Jurkat, Clone E6-1 (cell line): ENCODE results near the gene GCC1.
"Not testable (repeated sequence)": the region's sequence is repeated elsewhere in the genome, so short reads cannot be mapped to it uniquely, and the experiment has no call there.

ENCODE experiments used
- DNase-seq: peaks from one replicate; pipeline ENCODE4 v3.0.0-alpha.2; 2011; ENCODE audit warnings: low read depth, low spot score
- H3K4me3 ChIP-seq: 2 replicates; pipeline ENCODE4 v1.5.1; 2011; ENCODE audit warnings: mild to moderate bottlenecking, low read length, control low read depth, moderate library complexity

GCC1 gene

DNA sequence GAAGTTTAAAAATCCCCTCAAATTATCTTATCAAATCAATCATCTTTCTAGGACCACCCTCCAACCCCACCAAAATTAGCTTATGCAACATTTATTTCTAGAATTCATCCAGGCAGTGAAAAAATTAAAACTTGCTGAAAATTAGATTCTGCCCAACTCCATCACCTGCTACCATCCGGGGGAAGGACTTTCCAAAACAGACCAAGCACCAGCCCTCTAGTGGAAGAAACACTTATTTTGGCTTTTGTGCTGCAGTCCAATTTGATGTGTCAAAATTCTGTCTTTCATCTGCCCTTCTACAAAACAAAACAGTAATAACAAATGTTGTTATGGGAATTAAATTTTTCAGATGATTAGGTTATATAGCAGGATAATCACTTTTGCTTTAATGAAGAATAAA, 35.1 kb downstream of the GCC1 start:
- H3K4me3 ChIP-seq = no peak overlapping the region
- no peak for DNase-seq

DNA sequence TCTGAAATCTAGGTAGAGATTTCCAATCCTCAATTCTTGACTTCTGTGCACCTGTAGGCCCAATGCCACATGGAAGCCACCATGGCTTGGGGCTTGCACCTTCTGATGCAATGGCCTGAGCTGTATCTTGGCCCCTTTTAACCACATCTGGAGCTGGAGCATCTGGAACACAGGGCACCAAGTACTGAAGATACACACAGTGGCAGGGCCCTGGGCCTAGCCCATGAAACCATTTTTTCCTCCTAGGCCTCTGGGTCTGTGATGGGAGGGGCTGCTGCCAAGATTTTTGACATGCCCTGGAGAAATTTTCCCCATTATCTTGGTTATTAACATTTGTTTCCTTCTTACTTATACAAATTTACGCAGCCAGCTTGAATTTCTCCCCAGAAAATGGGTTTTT, 39.1 kb downstream of the GCC1 start:
- H3K4me3 ChIP-seq = no peak overlapping the region
- no peak for DNase-seq

DNA sequence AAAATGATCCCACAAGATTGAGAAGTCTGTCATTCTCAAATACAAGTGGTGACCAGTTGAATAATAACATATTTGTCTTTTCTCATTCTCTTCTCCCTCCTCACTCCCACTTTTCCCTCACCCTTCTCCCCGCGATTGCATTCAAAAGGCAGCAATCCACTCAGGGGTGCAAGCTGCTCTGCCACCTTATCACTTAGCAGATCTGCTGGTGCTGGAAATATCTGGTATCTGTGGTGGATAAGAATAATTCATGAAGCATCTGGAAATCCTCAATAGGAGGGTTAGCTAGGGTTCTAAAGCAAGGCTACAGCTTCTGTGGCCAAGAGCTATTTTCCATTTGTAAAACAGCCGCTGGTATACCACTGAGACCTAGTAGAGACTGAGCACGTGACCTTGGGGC, 43.8 kb downstream of the GCC1 start:
- no peak overlapping the region for H3K4me3 ChIP-seq
- no peak for DNase-seq

DNA sequence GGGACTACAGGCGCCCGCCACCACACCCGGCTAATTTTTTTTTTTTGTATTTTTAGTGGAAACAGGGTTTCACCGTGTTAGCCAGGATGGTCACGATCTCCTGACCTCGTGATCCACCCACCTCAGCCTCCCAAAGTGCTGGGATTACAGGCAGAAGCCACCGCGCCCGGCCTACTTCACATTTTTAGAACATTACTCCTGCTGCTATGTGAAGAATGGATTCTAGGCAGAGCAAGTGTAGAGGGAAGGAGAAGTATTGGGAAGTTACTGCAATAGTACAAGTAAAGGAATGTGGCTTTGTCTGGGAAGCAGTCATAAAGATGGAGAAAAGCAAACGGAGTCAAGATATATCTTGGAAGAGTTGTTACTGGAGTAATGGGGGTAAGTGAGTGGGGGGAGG, 44.9 kb downstream of the GCC1 start:
- H3K4me3 ChIP-seq, DNase-seq: not testable (repeated sequence)

DNA sequence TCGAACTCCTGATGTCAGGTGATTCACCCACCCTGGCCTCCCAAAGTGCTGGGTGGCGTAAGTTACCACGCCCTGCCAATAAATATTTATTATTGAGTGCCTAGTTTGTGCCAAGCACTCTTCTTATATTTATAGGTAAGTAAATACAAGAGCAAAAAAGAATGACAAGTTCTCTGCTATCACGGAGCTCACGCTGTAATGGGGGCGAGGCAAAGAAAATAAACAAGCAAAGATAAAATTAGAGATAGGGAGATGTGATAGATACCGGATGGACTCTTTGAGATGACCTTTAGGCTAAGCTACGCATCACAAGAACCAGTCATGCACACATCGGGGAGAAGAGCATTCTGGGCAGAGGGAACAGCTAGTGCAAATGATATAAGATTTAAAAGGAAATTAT, 46.3 kb downstream of the GCC1 start:
- DNase-seq = no peak
- no peak overlapping the region for H3K4me3 ChIP-seq

DNA sequence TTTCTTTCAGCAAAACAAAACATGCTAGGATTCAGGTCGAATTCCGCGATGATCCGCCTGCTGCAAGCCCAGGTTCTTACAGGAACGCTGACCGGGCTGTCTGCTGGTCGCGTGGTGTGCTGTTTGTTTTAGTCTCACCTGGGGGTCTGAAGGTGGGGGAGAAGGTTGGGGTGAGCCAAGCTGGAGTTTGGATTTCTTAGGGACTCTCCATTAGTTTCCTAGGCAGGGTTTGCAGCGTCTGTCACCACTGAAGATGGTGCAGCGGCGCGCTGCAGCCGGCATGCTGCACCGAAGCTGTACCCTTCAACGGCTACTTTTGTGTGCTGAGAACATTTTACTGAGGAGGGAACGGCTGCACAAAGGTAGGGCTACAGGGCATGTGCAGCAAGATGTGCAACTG, 48.7 kb downstream of the GCC1 start:
- no peak overlapping the region for H3K4me3 ChIP-seq
- DNase-seq = no peak

DNA sequence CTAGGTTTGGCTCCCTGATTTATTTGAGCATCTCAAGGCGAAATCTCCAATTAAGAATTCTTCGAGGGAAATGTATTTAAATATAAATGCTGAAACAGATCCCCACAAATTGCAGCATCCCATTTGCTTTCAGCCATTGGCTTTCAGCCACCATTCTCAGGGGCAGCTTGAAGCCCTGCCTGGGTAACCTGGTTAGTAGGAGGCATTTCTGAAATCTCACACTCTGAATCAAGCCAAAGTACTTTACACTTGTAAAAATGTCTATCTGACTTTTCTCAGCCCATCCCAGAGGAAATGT, 49.1 kb downstream of the GCC1 start:
- no peak overlapping the region for H3K4me3 ChIP-seq
- DNase-seq = no peak

DNA sequence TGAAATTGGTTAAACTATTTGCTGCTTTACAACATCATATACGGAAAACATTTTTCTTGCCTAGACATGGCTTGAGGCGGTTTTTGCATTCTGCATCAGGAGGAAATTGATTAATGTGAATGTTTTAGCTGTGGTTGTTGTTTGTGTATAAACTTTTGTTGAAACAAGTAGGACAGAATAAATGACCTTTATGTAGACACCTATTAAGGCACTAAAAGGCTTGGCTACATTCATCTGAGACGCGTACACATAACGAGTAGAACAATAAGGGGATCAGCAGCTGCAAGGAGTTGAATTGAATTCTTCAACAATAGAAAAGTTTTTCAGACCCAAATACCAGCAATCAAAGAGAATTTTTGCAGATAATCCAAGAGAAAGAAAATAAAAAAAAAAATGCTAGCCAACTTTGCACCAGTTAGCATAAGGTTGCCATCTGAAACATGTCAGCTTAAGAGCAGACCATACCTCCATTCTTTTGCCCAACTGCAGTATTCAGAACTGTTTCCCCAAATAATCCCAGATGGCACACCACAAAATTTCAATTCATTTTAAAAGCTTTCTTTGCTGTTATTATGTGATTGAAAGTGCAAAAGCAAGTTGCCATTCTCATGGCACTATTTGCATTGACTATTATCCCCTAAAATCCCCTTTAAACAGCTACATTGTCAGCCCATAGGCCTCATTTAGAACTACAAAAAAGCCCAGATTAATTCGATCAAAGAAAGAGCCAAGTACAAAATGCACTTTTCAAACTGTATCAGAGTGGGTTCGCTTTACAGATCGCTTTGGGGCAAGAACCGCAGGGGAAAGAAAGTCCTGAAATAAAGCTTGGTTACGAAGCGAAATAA, 49.6 kb downstream of the GCC1 start:
- no peak for DNase-seq
- no peak overlapping the region for H3K4me3 ChIP-seq

DNA sequence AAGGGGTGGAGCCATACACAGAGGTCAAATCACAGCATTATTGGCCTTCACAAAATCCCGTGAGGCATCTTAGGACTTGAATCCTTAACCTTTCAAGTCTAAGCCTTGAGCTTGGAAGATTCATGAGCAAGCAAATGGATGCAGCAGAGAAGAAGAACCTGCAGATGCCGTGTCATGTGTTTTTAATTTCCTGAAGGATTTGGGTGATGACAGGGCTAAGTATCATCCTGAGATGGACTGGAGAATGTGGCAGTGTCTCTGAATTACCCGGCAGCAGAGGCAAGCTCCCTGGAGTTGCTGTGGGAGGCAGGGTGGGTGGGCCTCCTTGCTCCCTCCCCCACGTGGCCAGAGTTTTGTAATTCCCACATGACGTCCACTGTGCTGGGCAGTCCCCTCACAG, 50.8 kb downstream of the GCC1 start:
- DNase-seq = no peak
- H3K4me3 ChIP-seq = no peak overlapping the region

DNA sequence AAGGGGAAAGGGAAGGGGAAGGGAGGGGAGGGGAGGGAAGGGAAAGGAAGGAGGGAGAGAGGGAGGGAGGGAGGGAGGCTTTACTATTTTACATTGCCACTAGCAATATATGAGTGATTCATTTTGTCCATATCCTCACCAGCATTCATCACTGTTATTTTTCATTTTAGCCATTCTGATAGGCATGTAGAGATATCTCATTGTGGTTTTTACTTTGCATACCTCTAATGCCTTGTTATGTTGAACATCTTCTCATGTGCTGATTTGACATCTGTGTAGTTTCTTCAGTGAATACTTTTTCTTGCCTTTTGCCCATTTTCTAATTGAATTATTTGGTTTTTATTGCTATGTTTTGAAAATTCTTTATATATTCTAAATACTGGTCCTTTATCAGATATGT, 52.7 kb downstream of the GCC1 start:
- H3K4me3 ChIP-seq = no peak overlapping the region
- no peak for DNase-seq

DNA sequence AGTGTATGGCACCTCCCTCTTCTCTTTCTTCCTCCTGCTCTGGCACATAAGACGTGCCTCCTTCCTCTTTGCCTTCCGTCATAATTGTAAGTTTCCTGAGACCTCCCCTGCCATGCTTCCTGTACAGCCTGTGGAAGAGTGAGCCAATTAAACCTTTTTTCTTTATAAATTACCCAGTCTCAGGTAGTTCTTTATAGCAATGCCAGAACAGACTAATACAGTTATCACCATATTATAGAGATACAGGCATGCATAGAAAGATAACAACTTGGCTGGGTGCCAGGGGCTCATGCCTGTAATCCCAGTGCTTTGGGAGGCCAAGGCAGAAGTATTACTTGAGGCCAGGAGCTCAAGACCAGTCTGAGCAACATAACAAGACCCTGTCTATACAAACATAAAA, 53.2 kb downstream of the GCC1 start:
- no peak for DNase-seq
- H3K4me3 ChIP-seq = no peak overlapping the region
